Activated naive CD4-positive, alpha-beta T cell treated with anti-CD3 and anti-CD28 coated beads, Interleukin-2, amount 50 U/mL, for 72 hours (primary cell): ENCODE data around the gene PHLDB1. TPM values are rescaled to one million over a fixed set of nuclear protein-coding genes. Genes with fewer than 3 reads are reported as not detected.
A peak's percentile ranks its signal among the peaks of the same experiment; 100 is the strongest.

Source experiments
- ATAC-seq, 2 donors: fragments of 150-1000 bp; cut with Tn5 transposase; 2 replicates each; pipeline ENCODE4 v1.10.0; 2021; ENCODE audit warnings: mild to moderate bottlenecking in 2 of 2, moderate library complexity in 2 of 2
- DNase-seq, 2 donors: peaks; one replicate each; pipeline ENCODE4 v3.0.0; 2021 to 2022; ENCODE audit warnings: low spot score in 2 of 2
- H3K27ac Mint-ChIP-seq, 2 donors: one replicate each; pipeline ENCODE4 v1.8.0; 2022; ENCODE audit warnings: mild to moderate bottlenecking in 2 of 2, mixed read lengths in 2 of 2
- H3K36me3 Mint-ChIP-seq, 2 donors: one replicate each; pipeline ENCODE4 v1.8.0; 2022; ENCODE audit warnings: mixed read lengths in 2 of 2
- H3K9me3 Mint-ChIP-seq, 2 donors: one replicate each; pipeline ENCODE4 v1.8.0; 2022; ENCODE audit warnings: mixed read lengths in 2 of 2
- total RNA-seq, 2 donors: library from RNA; stranded (reverse); gene quantifications; one replicate each; pipeline ENCODE4 v1.2.3, GENCODE V29; 2022

The PHLDB1 gene
- total RNA-seq, 2 donors from 2014 or later = 5.1 to 5.7 TPM

GRCh38 chr11:118615976-118616371 lies 8.6 kb downstream of the PHLDB1 start:
- Mint-ChIP-seq H3K36me3 (no peaks in the 10 kb centered on the region), H3K27ac (no peak overlapping the region), H3K9me3 (no peaks in the 10 kb centered on the region)
- ATAC-seq = no peak
- DNase-seq = no peak

GRCh38 chr11:118618115-118618990 lies 10.9 kb downstream of the PHLDB1 start:
- peak overlapping the region in 1 of 2 donors; percentile 65 for H3K27ac Mint-ChIP-seq
- H3K36me3 Mint-ChIP-seq = no peaks in the 10 kb centered on the region
- ATAC-seq (no peak), DNase-seq (no peak)
- H3K9me3 Mint-ChIP-seq = no peaks in the 10 kb centered on the region

- no peak for DNase-seq
- ATAC-seq = no peak
- H3K27ac Mint-ChIP-seq = no peak overlapping the region
- H3K36me3 Mint-ChIP-seq = no peaks in the 10 kb centered on the region
- no peaks in the 10 kb centered on the region for H3K9me3 Mint-ChIP-seq
Measured at GRCh38 chr11:118618991-118619375, 11.6 kb downstream of the PHLDB1 start.

GRCh38 chr11:118619444-118620197 lies 12.2 kb downstream of the PHLDB1 start:
- Mint-ChIP-seq H3K9me3 (no peaks in the 10 kb centered on the region), H3K36me3 (no peaks in the 10 kb centered on the region), H3K27ac (no peak overlapping the region)
- peak in 1 of 2 donors; percentile 28 for ATAC-seq
- DNase-seq = no peak

- Mint-ChIP-seq H3K36me3 (no peaks in the 10 kb centered on the region), H3K9me3 (no peaks in the 10 kb centered on the region), H3K27ac (no peak overlapping the region)
- DNase-seq (no peak), ATAC-seq (no peak)
Measured at GRCh38 chr11:118620529-118621070, 13.2 kb downstream of the PHLDB1 start.

- no peaks in the 10 kb centered on the region for H3K9me3 Mint-ChIP-seq
- ATAC-seq (peak; percentile 32 to 72), DNase-seq (peak in 1 of 2 donors; percentile 38)
- no peaks in the 10 kb centered on the region for H3K36me3 Mint-ChIP-seq
- H3K27ac Mint-ChIP-seq = peak overlapping the region in 1 of 2 donors; percentile 60
Measured at GRCh38 chr11:118621071-118621783, 13.8 kb downstream of the PHLDB1 start.

GRCh38 chr11:118621784-118622375 lies 14.5 kb downstream of the PHLDB1 start:
- Mint-ChIP-seq H3K27ac (no peak overlapping the region), H3K9me3 (no peaks in the 10 kb centered on the region), H3K36me3 (no peaks in the 10 kb centered on the region)
- no peak for DNase-seq
- no peak for ATAC-seq

- no peak for ATAC-seq
- Mint-ChIP-seq H3K27ac (no peak overlapping the region), H3K36me3 (no peaks in the 10 kb centered on the region), H3K9me3 (no peaks in the 10 kb centered on the region)
- no peak for DNase-seq
Measured at GRCh38 chr11:118622376-118623268, 15.2 kb downstream of the PHLDB1 start.

- H3K36me3 Mint-ChIP-seq = no peaks in the 10 kb centered on the region
- DNase-seq = no peak
- no peaks in the 10 kb centered on the region for H3K9me3 Mint-ChIP-seq
- no peak overlapping the region for H3K27ac Mint-ChIP-seq
- ATAC-seq = no peak
Measured at GRCh38 chr11:118623269-118623655, 15.8 kb downstream of the PHLDB1 start.

GRCh38 chr11:118625036-118625690 lies 17.7 kb downstream of the PHLDB1 start:
- Mint-ChIP-seq H3K27ac (no peak overlapping the region), H3K36me3 (no peaks in the 10 kb centered on the region), H3K9me3 (no peaks in the 10 kb centered on the region)
- ATAC-seq (no peak), DNase-seq (no peak)

GRCh38 chr11:118625976-118626375 lies 18.6 kb downstream of the PHLDB1 start:
- no peaks in the 10 kb centered on the region for H3K9me3 Mint-ChIP-seq
- DNase-seq = no peak
- ATAC-seq = no peak
- H3K36me3 Mint-ChIP-seq = no peaks in the 10 kb centered on the region
- no peak overlapping the region for H3K27ac Mint-ChIP-seq

- Mint-ChIP-seq H3K36me3 (no peaks in the 10 kb centered on the region), H3K9me3 (no peaks in the 10 kb centered on the region), H3K27ac (no peak overlapping the region)
- ATAC-seq (no peak), DNase-seq (no peak)
Measured at GRCh38 chr11:118627566-118627965, 20.2 kb downstream of the PHLDB1 start.

- DNase-seq = no peak
- no peak for ATAC-seq
- H3K36me3 Mint-ChIP-seq = no peaks in the 10 kb centered on the region
- H3K9me3 Mint-ChIP-seq = no peaks in the 10 kb centered on the region
- no peak overlapping the region for H3K27ac Mint-ChIP-seq
Measured at GRCh38 chr11:118628031-118628430, 20.6 kb downstream of the PHLDB1 start.

GRCh38 chr11:118628432-118628831 lies 21.0 kb downstream of the PHLDB1 start:
- ATAC-seq (no peak), DNase-seq (no peak)
- Mint-ChIP-seq H3K36me3 (no peaks in the 10 kb centered on the region), H3K27ac (no peak overlapping the region), H3K9me3 (no peaks in the 10 kb centered on the region)

- no peak for ATAC-seq
- Mint-ChIP-seq H3K9me3 (no peaks in the 10 kb centered on the region), H3K27ac (no peak overlapping the region), H3K36me3 (no peaks in the 10 kb centered on the region)
- no peak for DNase-seq
Measured at GRCh38 chr11:118628861-118629549, 21.6 kb downstream of the PHLDB1 start.
